DOHH2 (cell line): Measurements from ENCODE around the gene FNDC3A.

Source experiments
- CTCF ChIP-seq: fragments of 200-600 bp; sonication (generic); IDR thresholded peaks from one replicate; pipeline ENCODE4 v1.5.1; 2014; ENCODE audit warnings: antibody characterized with exemption, mild to moderate bottlenecking, low read depth, low read length; ENCODE audit not compliant: poor library complexity, severe bottlenecking
- EZH2phosphoT487 ChIP-seq: fragments of 200-600 bp; sonication (generic); IDR thresholded peaks from 2 replicates; pipeline ENCODE4 v1.6.1; 2017; ENCODE audit warnings: borderline replicate concordance, mild to moderate bottlenecking, antibody characterized with exemption, low read length, moderate library complexity, mixed read lengths

GRCh38 chr13:49246850-49247642, 271.3 kb downstream of the FNDC3A start:
- no peak for TF ChIP-seq CTCF
- TF ChIP-seq EZH2phosphoT487: no peak
